Measurements from ENCODE around the gene FAM227B. TPM values are rescaled to one million over a fixed set of nuclear protein-coding genes. Genes with fewer than 3 reads are reported as not detected.
"Not testable (repeated sequence)": the region's sequence is repeated elsewhere in the genome, so short reads cannot be mapped to it uniquely, and the experiment has no call there.

The FAM227B gene
- total RNA-seq, 1 donor from 2014 or later = 3.8 TPM

DNA sequence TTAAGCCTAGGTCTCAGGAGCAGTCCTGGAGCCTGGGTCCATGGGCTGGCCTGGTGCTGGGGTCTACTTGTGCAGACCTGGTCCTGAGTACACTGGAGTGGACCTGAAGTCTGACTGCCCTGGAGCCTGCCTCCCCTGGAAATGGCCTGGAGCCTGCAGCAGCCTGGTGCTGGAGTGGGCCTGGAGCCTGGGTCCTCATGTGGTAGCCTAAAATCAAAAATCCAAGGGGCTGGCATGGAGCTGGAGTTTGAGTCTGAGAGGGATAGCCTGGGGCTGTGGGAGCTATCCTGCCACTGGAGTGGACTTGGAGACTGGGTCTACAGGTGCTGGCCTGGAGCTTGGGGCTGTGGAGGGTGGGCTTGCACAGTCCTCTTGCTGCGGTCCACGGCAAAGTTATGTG lies 15.0 kb downstream of the FAM227B start:
- Mint-ChIP-seq H3K9me3 (ENCODE audit: unreplicated experiment) (peaks cover 4% of the 10 kb centered on the region), H3K4me1 (ENCODE audit: unreplicated experiment) (peaks cover 3% of the 10 kb centered on the region), H3K27me3 (ENCODE audit: unreplicated experiment) (no peaks in the 10 kb centered on the region), H3K27ac (ENCODE audit: unreplicated experiment) (no peak overlapping the region), H3K36me3 (ENCODE audit: low read depth, unreplicated experiment) (no peaks in the 10 kb centered on the region), H3K4me3 (ENCODE audit: unreplicated experiment) (no peak overlapping the region)
- no peak for DNase-seq (ENCODE audit: low spot score)
- no peak for TF ChIP-seq CTCF (IDR thresholded peaks at IDR 0.05; ENCODE audit: unreplicated experiment)

- TF ChIP-seq CTCF (IDR thresholded peaks at IDR 0.05; ENCODE audit: unreplicated experiment) = no peak
- Mint-ChIP-seq H3K9me3 (ENCODE audit: unreplicated experiment) (peaks cover 4% of the 10 kb centered on the region), H3K4me1 (ENCODE audit: unreplicated experiment) (peaks cover 3% of the 10 kb centered on the region), H3K27me3 (ENCODE audit: unreplicated experiment) (no peaks in the 10 kb centered on the region), H3K36me3 (ENCODE audit: low read depth, unreplicated experiment) (no peaks in the 10 kb centered on the region), H3K4me3 (ENCODE audit: unreplicated experiment) (no peak overlapping the region), H3K27ac (ENCODE audit: unreplicated experiment) (no peak overlapping the region)
- no peak for DNase-seq (ENCODE audit: low spot score)
Measured at GRCh38 chr15:49604625-49605409, 15.8 kb downstream of the FAM227B start.

GRCh38 chr15:49592829-49593316 lies 27.7 kb downstream of the FAM227B start:
- H3K27me3 Mint-ChIP-seq (ENCODE audit: unreplicated experiment); H3K4me1 Mint-ChIP-seq (ENCODE audit: unreplicated experiment); H3K4me3 Mint-ChIP-seq (ENCODE audit: unreplicated experiment); DNase-seq (ENCODE audit: low spot score); H3K27ac Mint-ChIP-seq (ENCODE audit: unreplicated experiment); H3K9me3 Mint-ChIP-seq (ENCODE audit: unreplicated experiment); H3K36me3 Mint-ChIP-seq (ENCODE audit: low read depth, unreplicated experiment): not testable (repeated sequence)

DNA sequence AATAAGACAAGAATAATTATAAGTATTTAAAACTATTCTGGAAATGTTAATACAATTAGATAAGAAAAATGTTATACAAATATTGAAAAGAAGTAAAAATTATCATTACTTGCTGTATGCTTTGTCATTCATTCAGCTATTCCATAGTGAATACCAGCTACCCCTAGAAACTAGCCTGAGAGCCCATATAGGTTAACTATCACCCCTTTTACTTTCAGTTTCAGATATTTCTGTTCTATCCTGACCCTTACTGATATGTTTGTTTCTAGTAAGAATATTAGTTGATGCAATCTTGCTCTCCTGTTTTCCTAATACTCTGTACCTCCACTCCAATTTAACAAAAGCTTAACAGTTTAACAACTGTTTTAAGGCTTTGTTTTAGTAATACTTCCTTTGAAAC lies 31.6 kb downstream of the FAM227B start:
- Mint-ChIP-seq H3K9me3 (ENCODE audit: unreplicated experiment) (no peaks in the 10 kb centered on the region), H3K4me1 (ENCODE audit: unreplicated experiment) (no peaks in the 10 kb centered on the region), H3K36me3 (ENCODE audit: low read depth, unreplicated experiment) (no peaks in the 10 kb centered on the region), H3K27ac (ENCODE audit: unreplicated experiment) (no peak overlapping the region), H3K27me3 (ENCODE audit: unreplicated experiment) (no peaks in the 10 kb centered on the region), H3K4me3 (ENCODE audit: unreplicated experiment) (no peak overlapping the region)
- no peak for TF ChIP-seq CTCF (IDR thresholded peaks at IDR 0.05; ENCODE audit: unreplicated experiment)
- DNase-seq (ENCODE audit: low spot score) = no peak

DNA sequence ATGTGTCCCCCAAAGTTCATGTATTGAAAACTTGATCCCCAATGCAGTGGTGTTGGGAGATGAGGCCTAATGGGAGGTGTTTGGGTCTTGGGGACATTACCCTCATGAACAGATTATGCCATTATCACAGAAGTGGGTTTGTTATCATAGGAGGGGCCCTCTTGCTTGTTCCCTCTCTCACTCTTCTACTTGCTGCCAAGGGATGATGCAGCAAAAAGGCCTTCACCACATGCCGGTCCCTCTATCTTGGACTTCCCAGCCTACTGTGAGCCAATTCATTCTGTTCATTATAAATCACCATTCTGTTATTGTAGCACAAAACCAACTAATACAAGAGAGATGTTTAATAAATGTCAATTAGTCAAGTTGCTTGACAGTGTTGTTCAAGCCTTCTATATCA lies 47.2 kb downstream of the FAM227B start:
- Mint-ChIP-seq H3K4me1 (ENCODE audit: unreplicated experiment) (no peaks in the 10 kb centered on the region), H3K4me3 (ENCODE audit: unreplicated experiment) (no peak overlapping the region), H3K27ac (ENCODE audit: unreplicated experiment) (no peak overlapping the region), H3K27me3 (ENCODE audit: unreplicated experiment) (no peaks in the 10 kb centered on the region), H3K36me3 (ENCODE audit: low read depth, unreplicated experiment) (no peaks in the 10 kb centered on the region), H3K9me3 (ENCODE audit: unreplicated experiment) (no peaks in the 10 kb centered on the region)
- DNase-seq (ENCODE audit: low spot score) = no peak
- no peak for TF ChIP-seq CTCF (IDR thresholded peaks at IDR 0.05; ENCODE audit: unreplicated experiment)
